HG03571 (cell line): ENCODE data around the gene SRRM3.
"Not testable (repeated sequence)": the region's sequence is repeated elsewhere in the genome, so short reads cannot be mapped to it uniquely, and the experiment has no call there.

ENCODE experiments used
- ATAC-seq: cut with Tn5 transposase; IDR thresholded peaks from one replicate; pipeline ENCODE4 v1.9.1; 2021; ENCODE audit not compliant: unreplicated experiment

The SRRM3 gene

GRCh38 chr7:76310102-76310957 is 108.6 kb downstream of the SRRM3 start:
- no peak for ATAC-seq

- ATAC-seq = not testable (repeated sequence)
Observed at GRCh38 chr7:76311838-76312237, 110.1 kb downstream of the SRRM3 start.

- peak; percentile 31 for ATAC-seq
Observed at GRCh38 chr7:76314042-76314721, 112.5 kb downstream of the SRRM3 start.

GRCh38 chr7:76314740-76315139 is 113.0 kb downstream of the SRRM3 start:
- ATAC-seq = not testable (repeated sequence)

GRCh38 chr7:76315364-76315763 is 113.7 kb downstream of the SRRM3 start:
- ATAC-seq = no peak

GRCh38 chr7:76316984-76317781 is 115.5 kb downstream of the SRRM3 start:
- no peak for ATAC-seq

GRCh38 chr7:76317782-76318487 is 116.2 kb downstream of the SRRM3 start:
- ATAC-seq = peak; percentile 88

- peak; percentile 45 for ATAC-seq
Observed at GRCh38 chr7:76318488-76319353, 117.0 kb downstream of the SRRM3 start.

GRCh38 chr7:76325092-76325491 is 123.4 kb downstream of the SRRM3 start:
- ATAC-seq = no peak

- no peak for ATAC-seq
Observed at GRCh38 chr7:76325811-76326210, 124.1 kb downstream of the SRRM3 start.

GRCh38 chr7:76326646-76327233 is 125.0 kb downstream of the SRRM3 start:
- no peak for ATAC-seq

- no peak for ATAC-seq
Observed at GRCh38 chr7:76327610-76328009, 125.9 kb downstream of the SRRM3 start.

GRCh38 chr7:76328389-76328788 is 126.7 kb downstream of the SRRM3 start:
- no peak for ATAC-seq

- no peak for ATAC-seq
Observed at GRCh38 chr7:76329479-76329878, 127.8 kb downstream of the SRRM3 start.

GRCh38 chr7:76330261-76330660 is 128.6 kb downstream of the SRRM3 start:
- ATAC-seq = no peak

GRCh38 chr7:76330673-76331072 is 129.0 kb downstream of the SRRM3 start:
- no peak for ATAC-seq

GRCh38 chr7:76332078-76332477 is 130.4 kb downstream of the SRRM3 start:
- no peak for ATAC-seq

- no peak for ATAC-seq
Observed at GRCh38 chr7:76333511-76334101, 131.9 kb downstream of the SRRM3 start.

- no peak for ATAC-seq
Observed at GRCh38 chr7:76334320-76334967, 132.7 kb downstream of the SRRM3 start.
